KMS-11 (cell line): ENCODE measurements around the gene PHYH.

ENCODE experiments used
- H2AFZ ChIP-seq: fragments of 200-600 bp; sonication (generic); 2 replicates; pipeline ENCODE4 v1.6.1; 2016; ENCODE audit warnings: antibody characterized with exemption, mixed run types, low read depth
- H3K27ac ChIP-seq: fragments of 200-600 bp; sonication (generic); 2 replicates; pipeline ENCODE4 v1.6.1; 2016; ENCODE audit warnings: mild to moderate bottlenecking, mixed run types
- H3K27me3 ChIP-seq: fragments of 200-600 bp; sonication (generic); 2 replicates; pipeline ENCODE4 v1.6.1; 2017; ENCODE audit warnings: mild to moderate bottlenecking, low read depth, mixed run types, moderate library complexity; ENCODE audit not compliant: insufficient read depth
- H3K36me3 ChIP-seq: fragments of 200-600 bp; sonication (generic); 2 replicates; pipeline ENCODE4 v1.6.1; 2017; ENCODE audit warnings: mild to moderate bottlenecking, mixed run types; ENCODE audit not compliant: insufficient read depth
- H3K4me1 ChIP-seq: fragments of 200-600 bp; sonication (generic); 2 replicates; pipeline ENCODE4 v1.6.1; 2016; ENCODE audit warnings: mild to moderate bottlenecking, low read depth, mixed run types; ENCODE audit not compliant: poor library complexity, severe bottlenecking
- H3K4me2 ChIP-seq: fragments of 200-600 bp; sonication (generic); 2 replicates; pipeline ENCODE4 v1.7.0; 2016; ENCODE audit warnings: mild to moderate bottlenecking, mixed run types
- H3K4me3 ChIP-seq: fragments of 200-600 bp; sonication (generic); IDR thresholded peaks from 2 replicates; pipeline ENCODE4 v1.6.1; 2017; ENCODE audit warnings: low read depth, low read length, mixed read lengths; ENCODE audit not compliant: insufficient read depth
- H3K79me2 ChIP-seq: fragments of 200-600 bp; sonication (generic); 2 replicates; pipeline ENCODE4 v1.6.1; 2016; ENCODE audit warnings: low read depth, mixed run types; ENCODE audit not compliant: insufficient read depth
- H3K9ac ChIP-seq: fragments of 200-600 bp; sonication (generic); 2 replicates; pipeline ENCODE4 v1.6.1; 2016; ENCODE audit warnings: mild to moderate bottlenecking, mixed run types
- H4K20me1 ChIP-seq: fragments of 200-600 bp; sonication (generic); 2 replicates; pipeline ENCODE4 v1.6.1; 2016; ENCODE audit warnings: mild to moderate bottlenecking, mixed run types; ENCODE audit not compliant: insufficient read depth
- CTCF ChIP-seq: fragments of 200-600 bp; sonication (generic); conservative IDR thresholded peaks from 2 replicates; pipeline ENCODE4 v1.6.1; 2017; ENCODE audit warnings: low read depth, mild to moderate bottlenecking, antibody characterized with exemption, low read length, moderate library complexity, mixed read lengths

Gene PHYH

DNA sequence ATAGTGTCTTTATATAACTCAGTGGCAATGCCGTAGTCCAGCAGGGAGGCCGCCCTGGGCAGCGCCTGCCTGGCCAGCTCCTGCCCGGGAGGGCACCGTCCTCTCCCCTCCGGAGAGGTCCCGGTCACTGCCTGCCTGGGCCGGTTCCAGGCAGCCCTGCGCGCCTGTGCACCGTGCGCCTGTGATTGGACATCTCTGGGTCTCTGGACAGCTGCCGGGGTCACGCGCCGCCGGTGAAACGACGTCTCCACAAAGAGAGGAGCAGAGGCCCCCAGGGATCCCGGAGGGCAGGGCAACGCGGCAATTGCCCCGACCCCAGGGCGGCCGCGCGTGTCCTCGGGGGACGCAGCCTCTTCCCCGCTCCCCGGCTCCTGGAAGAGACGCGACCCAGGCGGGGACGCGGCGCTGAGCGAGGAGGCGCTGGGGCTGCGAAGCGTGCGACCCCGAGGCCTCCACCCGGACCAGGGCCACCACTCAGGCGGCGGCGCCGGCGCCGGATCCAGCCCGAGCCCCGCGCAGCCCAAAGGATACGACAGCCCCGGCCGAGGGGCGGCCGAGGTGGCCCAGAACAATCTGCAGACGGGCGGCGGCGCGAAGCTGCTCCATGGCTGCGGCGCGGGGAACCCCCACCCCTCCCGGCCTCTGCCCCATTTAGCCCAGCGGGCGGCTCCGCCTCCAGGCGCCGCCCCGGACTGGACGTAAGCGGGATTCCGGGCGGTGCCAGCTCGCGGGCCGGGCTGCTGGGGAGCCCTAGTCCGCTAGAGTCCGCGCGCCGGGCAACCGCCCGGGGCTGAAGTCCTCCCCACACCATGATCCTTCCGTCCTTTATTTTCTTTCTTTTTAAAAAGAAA is at the start of gene PHYH:
TSS of gene PHYH (minus strand) at position 628 of the 851 bp plus-strand sequence. CDS start at position 606, 22 bp downstream.
- peak within 1 kb of the TSS; percentile 51 for H3K27ac ChIP-seq
- H3K4me2 ChIP-seq = peak within 1 kb of the TSS; percentile 98
- H3K36me3 ChIP-seq = no peaks in the 10 kb centered on the region
- H3K4me1 ChIP-seq = peaks cover 22% of the 10 kb centered on the region
- H3K9ac ChIP-seq = peak within 1 kb of the TSS; percentile 74
- H3K27me3 ChIP-seq = no peaks in the 10 kb centered on the region
- peak within 1 kb of the TSS; percentile 82 for H2AFZ ChIP-seq
- no peak within 1 kb of the TSS for H3K4me3 ChIP-seq
- no peaks in the 10 kb centered on the region for H3K79me2 ChIP-seq
- no peaks in the 10 kb centered on the region for H4K20me1 ChIP-seq
- TF ChIP-seq CTCF = no peak

- Histone ChIP-seq H3K36me3 (peaks cover 4% of the 10 kb centered on the region; the same call in 1 of the 2 replicates), H4K20me1 (no peaks in the 10 kb centered on the region), H3K4me3 (peak within 1 kb of the TSS; percentile 39), H3K79me2 (peaks cover 38% of the 10 kb centered on the region), H3K27me3 (no peaks in the 10 kb centered on the region), H3K27ac (peak within 1 kb of the TSS; percentile 100), H2AFZ (peak within 1 kb of the TSS; percentile 72), H3K9ac (peak within 1 kb of the TSS; percentile 98), H3K4me1 (peaks cover 42% of the 10 kb centered on the region), H3K4me2 (peak within 1 kb of the TSS; percentile 79)
- no peak for TF ChIP-seq CTCF
These were observed 48.6 kb upstream of the PHYH start, which contains the start of gene SEPHS1 for GRCh38 chr10:13348216-13349017. Gene SEPHS1 (minus strand): TSS chr10:13348293. CDS start chr10:13344950, 3,343 bp downstream.

DNA sequence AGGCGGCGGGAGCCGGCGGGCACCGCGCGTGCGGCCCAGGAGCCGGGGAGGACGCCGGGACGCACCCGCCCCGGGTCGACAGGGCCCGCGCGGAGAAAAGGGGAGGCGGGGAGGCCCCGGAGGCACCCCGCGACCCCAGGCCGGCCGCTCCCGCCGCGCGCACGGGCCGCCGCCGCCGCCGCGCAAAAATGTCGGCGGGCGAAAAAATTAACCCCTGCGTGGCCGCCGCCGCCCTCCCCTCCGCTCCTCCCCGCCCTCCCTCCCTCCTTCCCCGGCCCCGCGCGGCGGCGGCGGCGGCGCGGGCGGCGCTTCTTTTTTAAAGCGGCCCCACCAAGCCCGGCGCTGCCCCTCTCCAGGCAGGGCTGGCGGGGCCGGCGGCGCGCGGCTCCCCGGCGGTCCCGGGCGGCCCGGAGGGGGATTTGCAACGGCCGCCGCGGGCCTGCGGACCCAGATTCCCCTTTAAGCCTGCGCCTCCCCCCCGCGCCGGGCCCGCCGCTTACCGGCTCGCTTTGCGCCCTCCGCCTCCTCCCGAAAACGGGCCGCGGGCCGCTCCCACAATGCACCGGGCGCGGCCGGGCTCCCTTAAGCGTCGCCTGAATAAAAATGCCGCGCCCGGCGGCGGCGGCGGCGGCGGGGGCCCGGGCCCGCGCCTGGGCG is 47.8 kb upstream of the PHYH start:
- H3K36me3 ChIP-seq = peaks cover 4% of the 10 kb centered on the region; the same call in 1 of the 2 replicates
- H3K4me3 ChIP-seq = no peak overlapping the region
- no peak overlapping the region for H3K4me2 ChIP-seq
- H4K20me1 ChIP-seq = no peaks in the 10 kb centered on the region
- TF ChIP-seq CTCF = no peak
- H2AFZ ChIP-seq = no peak overlapping the region
- H3K27ac ChIP-seq = peak overlapping the region; percentile 100
- no peaks in the 10 kb centered on the region for H3K27me3 ChIP-seq
- peaks cover 50% of the 10 kb centered on the region for H3K4me1 ChIP-seq
- H3K79me2 ChIP-seq = peaks cover 46% of the 10 kb centered on the region
- H3K9ac ChIP-seq = peak overlapping the region; percentile 94; the same call in 1 of the 2 replicates

DNA sequence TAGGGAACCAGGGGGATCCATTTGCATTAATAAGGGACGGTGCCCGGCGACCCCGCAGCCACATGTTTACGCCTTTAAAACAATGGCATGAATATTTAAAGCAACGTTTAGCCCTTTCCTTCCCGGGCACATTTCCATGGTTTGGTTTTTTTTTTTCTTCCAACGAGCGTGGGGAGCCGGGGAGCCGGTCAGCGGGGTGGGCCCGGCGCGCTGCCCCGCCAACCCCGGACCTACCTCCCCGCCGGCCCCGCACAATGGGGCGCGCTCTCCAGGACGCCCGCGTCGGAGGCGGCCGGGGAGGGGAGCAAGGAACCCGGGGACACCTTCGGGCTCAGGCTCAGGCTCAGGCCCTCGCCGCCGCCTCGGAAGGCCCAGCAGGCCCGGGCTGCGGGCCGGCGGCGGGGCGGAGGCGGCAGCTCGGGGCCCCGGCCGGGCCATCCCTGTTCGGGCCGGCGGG is 47.2 kb upstream of the PHYH start:
- Histone ChIP-seq H4K20me1 (no peaks in the 10 kb centered on the region), H3K9ac (peak overlapping the region; percentile 94), H3K27ac (peak overlapping the region; percentile 100), H3K36me3 (peaks cover 4% of the 10 kb centered on the region; the same call in 1 of the 2 replicates), H3K79me2 (peaks cover 51% of the 10 kb centered on the region), H3K4me2 (peak overlapping the region; percentile 79), H3K4me3 (no peak overlapping the region), H3K4me1 (peaks cover 55% of the 10 kb centered on the region), H2AFZ (no peak overlapping the region), H3K27me3 (no peaks in the 10 kb centered on the region)
- no peak for TF ChIP-seq CTCF
